ENCODE results near the gene ADCY4.

The ADCY4 gene

DNA sequence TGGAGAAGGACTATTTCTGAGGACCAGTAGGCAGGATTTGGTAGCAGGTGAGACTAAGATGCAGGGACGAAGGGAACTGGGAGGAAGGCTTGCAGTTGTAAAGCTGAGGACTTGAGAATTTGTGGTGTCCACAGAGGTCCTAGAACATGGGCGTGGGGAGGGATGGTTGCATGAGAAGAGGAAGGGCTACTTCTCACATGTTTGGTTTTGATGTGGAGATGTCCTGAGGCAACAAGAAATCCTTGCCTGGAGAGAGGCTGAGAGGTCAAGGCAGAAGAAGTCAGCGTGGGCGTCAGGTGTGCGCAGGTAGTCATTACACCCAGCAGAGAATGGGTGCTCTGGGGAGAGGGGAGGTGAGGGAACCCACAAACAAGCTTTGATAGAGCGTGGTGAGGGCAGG is 57.8 kb downstream of the ADCY4 start:
- DNase-seq (ENCODE audit: low read depth in 2 of 2): no peak

DNA sequence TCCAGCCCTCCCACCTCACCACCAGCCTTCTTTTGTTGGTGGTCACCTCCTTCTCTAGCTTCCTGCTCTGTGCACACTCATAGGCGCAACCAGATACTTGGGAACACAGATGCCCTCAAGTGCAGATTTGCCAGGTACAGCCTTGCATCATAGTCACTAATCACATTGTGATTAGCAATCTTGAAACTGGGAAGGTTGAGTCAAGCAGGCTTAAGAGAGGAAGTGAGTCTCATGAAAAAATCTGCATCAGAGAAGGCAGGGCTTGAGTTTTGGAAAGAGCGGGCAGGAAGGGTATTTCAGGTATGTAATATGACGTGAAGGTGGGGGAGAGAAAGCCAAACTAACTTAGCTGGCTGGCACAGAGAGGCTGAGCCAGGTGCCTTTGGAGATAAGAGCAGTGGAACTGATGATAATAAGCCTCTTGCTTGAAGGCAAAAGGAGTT is 60.7 kb downstream of the ADCY4 start:
- DNase-seq (ENCODE audit: low read depth in 2 of 2): no peak

DNA sequence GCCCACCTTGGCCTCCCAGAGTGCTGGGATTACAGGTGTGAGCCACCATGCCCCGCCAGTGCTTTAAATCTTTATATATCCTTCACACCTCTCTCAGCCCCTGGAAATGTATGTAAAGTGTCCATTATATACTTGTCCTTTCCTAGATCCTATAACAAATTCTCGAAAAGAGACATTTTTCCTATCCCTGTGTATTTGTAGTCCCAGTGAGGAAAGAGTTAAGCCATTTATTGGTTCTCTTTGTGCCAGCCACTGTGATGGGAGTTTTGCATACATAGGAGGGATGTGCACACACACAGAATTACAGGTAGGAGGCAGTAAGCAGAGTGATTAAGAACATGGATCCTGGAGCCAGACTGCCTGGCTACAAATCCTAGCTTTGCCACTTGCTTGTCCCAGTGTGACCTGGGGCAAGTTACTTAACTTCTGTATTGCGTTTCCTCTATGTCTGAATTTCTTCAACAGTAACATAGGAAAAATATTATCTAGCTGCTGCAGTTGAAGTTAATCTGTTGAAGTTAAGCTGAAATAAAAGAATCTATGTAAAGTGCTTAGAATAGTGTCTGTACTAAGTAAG is 61.4 kb downstream of the ADCY4 start:
- DNase-seq (ENCODE audit: low read depth in 2 of 2): no peak

- DNase-seq (ENCODE audit: low read depth in 2 of 2): no peak
These were observed 62.4 kb downstream of the ADCY4 start for GRCh38 chr14:24272467-24272866.

GRCh38 chr14:24271834-24272263 is 63.0 kb downstream of the ADCY4 start:
- no peak for DNase-seq (ENCODE audit: low read depth in 2 of 2)

DNA sequence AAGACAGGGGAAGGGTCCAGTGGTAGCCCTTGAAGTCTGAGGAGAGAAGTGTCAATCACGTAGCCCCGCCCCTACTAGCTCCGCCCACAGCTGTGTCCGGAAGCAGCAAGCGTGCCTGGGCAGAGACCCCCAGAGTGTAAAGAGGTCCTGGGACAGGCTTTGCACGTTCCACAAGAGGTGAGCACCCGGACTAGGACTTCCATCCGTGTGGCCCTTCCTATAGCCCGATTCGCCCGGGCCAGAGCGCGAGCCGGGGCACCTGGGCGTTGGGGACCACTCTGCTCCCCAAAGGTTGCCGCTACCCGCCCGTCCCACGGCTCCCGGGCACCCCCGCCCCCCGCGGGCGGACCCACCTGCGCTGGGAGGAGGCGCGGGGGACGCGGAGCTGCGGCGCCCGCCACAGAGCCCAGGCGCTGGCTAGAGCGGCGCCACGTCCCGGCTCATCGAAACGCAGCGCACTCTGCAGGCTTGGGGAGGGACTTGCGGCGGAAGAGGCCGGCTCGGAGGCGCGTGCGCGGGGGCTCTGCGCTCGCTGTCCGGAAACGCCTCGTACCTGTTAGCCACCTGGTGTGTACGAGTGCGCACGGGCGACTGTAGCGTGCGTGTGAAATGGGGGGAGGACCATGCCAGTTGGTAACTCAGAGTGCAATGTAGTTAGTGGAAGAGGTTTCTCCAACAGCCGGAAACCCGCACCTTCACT is 63.6 kb downstream of the ADCY4 start, which contains the start of gene RABGGTA:
TSS of gene RABGGTA (minus strand) at position 464 of the 700 bp plus-strand sequence. CDS start 482 bp downstream, outside the sequence.
- peak; percentile 78 to 80 for DNase-seq (ENCODE audit: low read depth in 2 of 2)

DNA sequence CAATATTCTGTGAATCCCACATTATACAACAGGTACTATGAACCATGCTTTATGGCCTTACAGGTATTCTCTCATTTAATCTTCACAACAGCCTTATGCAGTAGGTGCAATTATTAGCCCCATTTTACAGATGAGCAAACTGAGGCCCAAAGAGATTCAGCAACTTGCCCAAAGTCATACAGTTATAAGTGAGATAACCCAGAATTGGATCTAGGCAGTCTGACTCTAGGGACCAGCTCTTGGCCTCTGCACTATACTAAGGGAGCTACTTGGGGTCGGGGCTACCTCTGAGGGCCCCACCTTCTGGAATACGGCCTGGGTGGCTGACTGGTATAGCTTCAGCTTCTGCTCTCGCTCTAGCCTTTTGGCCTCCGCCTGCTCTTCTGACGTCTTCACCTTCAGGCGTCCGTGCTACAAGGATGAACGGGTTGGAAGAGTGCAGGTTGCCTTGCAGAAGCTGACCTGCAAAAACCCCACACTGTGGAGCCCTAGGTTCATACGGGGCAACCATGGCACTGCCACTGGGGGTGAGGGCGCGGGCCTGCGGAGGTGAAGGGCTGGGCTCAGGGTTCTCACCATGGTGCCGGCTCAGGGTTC is 64.2 kb downstream of the ADCY4 start:
- no peak for DNase-seq (ENCODE audit: low read depth in 2 of 2)

DNA sequence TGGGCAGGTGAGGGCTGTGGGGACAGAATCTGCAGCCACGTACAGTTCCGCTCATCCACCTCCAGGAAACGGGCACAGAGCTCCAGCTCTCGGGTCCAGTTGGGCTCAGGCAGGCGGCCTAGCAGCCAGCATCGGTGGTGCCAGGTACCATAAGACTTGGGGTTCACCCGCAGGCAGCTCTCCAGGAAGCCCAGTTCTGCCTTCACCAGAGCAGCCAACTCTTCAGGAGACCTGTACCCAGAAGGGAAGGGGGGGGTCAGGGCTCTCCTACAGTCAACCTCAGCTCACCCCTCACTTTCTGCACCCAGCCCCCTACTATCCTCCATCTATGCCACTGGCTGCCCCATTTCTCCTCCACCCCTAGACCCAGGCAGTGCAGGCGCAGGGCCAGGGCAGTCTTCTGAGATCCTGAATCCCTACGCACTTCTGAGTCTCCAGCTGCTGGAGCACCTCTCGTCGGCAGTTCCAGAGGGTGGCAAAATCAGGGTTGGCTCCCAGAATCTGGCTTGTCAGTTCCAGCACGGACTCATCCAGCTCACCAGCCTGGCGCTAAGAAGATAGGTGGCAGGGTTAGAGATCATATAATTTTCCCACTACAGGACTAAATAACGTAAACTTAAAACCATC is 64.8 kb downstream of the ADCY4 start:
- no peak for DNase-seq (ENCODE audit: low read depth in 2 of 2)

DNA sequence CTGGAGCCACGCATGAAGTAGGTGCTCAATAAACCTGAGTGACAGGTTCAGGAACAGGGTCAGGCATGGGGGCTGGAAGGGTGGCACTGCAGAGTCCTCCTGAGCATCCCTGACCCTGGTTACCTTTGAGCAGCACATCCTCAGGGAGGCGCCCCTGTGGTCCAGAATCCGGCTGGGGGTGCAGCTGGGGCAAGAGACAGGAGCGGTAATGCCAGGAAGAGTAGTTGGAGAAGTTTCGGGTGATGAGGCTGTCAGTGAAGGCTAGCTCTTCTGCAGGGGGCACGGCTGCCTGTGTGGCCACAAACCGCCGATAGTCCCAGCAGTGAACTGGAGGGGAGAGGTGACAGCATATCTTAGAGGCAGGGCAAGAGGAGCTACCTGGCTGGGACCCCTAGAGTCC is 65.5 kb downstream of the ADCY4 start:
- no peak for DNase-seq (ENCODE audit: low read depth in 2 of 2)

Data from stimulated activated CD8-positive, alpha-beta memory T cell treated with anti-CD3 and anti-CD28 coated beads, Interleukin-2, amount 100 ng/mL, for 1 hour (primary cell).